Endothelial cell of hepatic sinusoid (primary cell): ENCODE data around the gene FOXF2.

Source experiments
- in situ Hi-C: cut with HindIII; loops from 2 replicates; pipeline ENCODE4 v1.10.0; 2017; ENCODE audit warnings: low sequenced_read_pairs

Gene FOXF2

DNA sequence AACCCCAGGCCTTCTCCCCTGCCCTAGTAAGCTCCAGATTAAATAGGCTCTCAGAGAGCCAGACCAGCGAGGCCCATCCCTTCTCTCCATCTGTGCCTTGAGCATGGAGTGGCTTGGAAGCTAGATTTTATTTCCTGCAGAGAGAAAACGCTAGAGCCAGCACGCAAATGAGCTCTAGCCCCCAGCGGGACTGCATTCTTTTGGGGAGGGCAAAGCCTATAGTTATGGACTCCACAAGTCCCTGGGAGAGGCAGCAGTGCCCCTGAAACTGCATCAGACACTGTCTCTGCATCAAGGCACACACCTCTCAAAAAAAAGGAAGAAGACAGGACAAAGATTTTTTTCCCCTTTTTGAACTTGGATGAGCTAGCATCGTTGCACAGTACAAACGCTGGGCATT is 15.8 kb downstream of the FOXF2 start:
- in situ Hi-C loops, result no loop called here

- in situ Hi-C loops, result no loop called here
Observed at GRCh38 chr6:1406306-1407072, 17.1 kb downstream of the FOXF2 start.

GRCh38 chr6:1407499-1407990 is 18.2 kb downstream of the FOXF2 start:
- in situ Hi-C loops, result no loop called here

DNA sequence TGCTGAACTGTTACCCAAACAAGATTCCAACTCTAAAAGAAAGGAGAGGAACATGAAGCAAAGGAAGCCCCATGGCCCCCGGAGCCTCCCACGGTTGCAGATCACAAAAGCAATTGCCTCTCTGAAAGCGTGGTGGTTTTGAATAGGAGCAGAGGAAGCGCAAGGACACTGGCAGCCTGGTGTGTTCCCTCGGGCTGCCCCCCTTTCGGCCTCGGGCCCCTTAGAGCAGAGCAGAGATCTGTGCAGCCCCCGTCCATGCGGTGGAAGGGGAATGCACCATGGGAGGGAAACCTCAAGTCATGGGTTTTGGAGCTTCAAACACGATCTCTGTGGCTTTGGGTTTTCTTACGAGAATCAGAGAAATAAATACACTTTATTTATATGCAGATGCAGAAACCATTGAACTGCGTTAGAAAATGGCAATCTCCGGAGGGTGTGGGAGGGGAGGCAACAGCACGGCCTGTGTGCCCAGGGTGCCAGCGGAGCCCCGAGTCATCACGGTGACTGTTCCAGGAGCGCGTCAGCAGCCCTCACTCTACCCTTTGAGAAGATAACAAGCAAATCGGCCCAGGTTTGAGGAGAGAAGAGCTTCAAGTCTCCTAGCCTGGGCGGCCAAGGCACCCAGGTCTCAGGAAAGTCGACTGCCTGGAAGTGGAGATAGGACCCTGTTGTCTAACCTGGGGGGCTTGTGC is 20.5 kb downstream of the FOXF2 start:
- in situ Hi-C loops, result no loop called here

DNA sequence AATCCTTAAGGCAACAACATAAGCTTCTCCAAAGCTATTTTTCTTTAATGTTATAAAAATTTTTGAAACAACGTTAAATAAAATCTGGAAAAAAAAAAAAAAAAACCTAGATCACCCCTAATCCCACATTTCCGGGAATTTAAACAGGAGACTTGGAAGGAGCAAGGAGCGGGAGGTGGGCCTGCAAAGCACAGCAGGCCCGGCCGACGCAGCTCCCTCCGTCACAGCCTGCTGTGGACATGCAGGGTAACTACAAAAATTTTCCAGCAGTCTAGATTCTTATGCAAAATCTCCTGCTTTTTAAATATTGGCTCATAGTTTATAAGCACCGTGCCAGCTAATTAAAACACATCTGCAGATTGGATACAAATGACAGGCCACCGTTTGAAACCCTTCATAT is 23.5 kb downstream of the FOXF2 start:
- in situ Hi-C loops, result no loop called here

DNA sequence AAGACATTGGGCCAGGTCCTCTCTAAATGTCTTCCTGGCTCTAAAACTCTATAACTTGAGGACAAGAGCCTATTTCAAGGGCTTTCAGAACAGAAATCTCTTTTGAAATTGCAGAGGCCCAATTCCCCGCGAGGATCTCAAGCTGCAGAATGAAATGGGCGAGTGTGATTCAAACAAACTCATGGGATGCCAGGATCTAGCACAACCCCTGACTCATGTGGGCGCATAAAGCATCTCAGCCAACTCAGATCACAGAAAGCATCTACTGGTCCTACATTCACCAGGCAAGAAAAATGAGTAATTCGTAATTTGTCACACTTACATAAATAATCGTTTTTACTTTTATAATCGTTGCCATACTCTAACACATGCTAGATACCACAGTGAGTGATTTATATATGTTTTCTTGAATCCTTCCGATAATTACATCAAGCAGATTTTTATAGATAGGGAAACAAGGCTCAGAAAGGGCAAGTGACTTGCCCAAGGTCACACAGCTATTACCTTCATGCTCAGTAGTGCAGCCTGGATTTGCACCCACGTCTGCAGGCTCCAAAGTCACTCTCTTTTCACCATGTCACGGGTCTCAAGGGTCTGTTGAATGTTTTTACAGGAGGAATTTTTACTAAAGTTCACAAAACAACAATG is 26.2 kb downstream of the FOXF2 start:
- in situ Hi-C loops, result no loop called here

- in situ Hi-C loops, result no loop called here
Observed at GRCh38 chr6:1416191-1416760, 26.9 kb downstream of the FOXF2 start.

DNA sequence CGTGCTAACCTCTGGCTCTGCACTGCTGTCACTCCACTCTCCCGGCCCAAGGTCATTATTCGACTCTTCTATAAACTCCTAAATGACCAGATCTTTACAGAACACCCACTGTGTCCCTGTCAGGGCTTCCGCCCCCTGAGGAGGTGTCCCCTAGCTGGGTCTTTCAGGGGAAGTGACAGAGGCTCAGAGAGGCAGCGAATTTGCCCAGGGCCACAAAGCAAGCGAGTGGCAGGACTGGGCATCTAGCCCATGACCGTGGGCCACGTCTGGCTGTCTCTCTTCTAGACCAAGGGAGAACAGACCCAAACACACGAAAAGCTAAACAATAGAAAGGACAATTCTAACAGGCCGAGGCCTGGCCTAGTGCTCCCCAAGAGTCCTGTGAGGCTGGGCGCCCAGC is 27.4 kb downstream of the FOXF2 start:
- in situ Hi-C loops, result no loop called here

GRCh38 chr6:1417718-1418117 is 28.3 kb downstream of the FOXF2 start:
- in situ Hi-C loops, result no loop called here

- in situ Hi-C loops, result no loop called here
Observed at GRCh38 chr6:1418471-1419191, 29.3 kb downstream of the FOXF2 start.

DNA sequence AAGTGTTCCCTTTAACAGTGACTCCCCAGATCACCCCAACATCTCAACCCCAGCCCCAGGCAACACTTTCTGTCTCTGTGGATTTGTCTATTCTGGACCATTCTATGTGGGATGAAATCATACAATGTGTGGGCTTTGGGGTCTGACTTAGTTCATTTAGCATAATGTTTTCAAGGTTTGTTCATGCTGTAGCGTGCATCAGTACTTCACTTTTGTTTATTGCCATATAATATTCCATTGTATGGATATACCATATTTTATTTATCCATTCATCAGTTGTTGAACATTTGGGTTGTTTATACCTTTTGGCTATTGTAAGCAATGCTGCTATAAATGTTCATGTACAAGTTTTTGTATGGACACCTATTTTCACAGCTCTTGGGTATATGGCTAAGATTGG is 31.0 kb downstream of the FOXF2 start:
- in situ Hi-C loops, result no loop called here

DNA sequence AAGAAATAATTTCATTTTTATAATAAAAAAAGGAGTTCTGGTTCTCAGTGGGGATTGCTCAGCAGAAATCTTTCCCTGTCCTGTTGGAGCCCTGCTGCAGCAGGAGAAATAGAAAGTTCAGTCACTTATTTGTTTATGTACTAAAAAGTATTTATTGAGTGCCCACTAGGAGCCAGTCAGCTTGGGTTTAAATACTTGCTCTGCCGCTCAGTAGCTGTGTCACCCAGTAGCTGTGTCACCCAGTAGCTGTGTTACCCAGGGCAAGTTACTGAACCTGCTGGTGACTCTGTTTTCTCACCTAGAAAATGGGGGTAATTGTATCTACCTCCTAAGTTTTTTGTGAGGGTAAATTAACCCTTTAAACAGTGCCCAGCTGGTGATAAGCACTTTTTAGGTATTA is 32.9 kb downstream of the FOXF2 start:
- in situ Hi-C loops, result no loop called here

GRCh38 chr6:1423578-1423977 is 34.2 kb downstream of the FOXF2 start:
- in situ Hi-C loops, result no loop called here

- in situ Hi-C loops, result no loop called here
Observed at GRCh38 chr6:1424306-1424927, 35.0 kb downstream of the FOXF2 start.

DNA sequence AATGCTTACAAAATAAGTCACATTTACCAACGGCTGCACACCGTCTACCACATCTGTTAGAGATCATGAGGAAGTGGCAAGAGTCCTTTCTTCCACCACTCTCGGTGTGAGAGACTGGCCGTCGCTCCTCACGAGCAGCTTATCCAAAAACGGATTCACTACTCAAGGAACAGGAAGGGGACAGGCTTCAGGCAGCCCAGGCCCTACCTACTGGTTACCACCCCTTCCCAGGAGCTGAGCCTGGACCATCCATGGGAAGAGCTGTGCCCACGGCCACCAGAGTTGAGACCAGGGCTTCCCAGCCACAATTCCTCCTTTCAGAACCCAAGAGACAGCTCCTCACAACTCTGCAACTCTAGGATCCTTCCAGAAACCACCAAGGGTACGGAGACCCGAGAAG is 37.0 kb downstream of the FOXF2 start:
- in situ Hi-C loops, result no loop called here

DNA sequence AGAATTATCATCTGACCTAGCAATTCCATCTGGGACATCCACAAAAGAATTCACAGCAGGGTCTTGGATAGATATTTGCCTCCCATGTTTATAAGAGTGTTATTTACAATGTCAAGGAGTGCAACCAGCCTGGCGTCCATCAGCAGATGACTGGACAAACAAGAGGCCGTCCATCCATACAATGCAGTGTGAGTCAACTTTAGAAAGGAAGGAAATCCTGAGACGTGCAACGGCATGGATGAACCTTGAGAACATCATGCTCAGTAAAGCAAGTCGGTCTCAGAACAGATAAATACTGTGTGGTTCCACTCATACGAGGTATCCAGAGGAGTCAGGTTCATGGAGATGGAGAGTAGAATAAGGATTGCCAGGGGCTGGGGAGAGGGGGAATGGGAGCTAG is 46.4 kb downstream of the FOXF2 start:
- in situ Hi-C loops, result no loop called here

GRCh38 chr6:1436334-1437306 is 47.2 kb downstream of the FOXF2 start:
- in situ Hi-C loops, result no loop called here

DNA sequence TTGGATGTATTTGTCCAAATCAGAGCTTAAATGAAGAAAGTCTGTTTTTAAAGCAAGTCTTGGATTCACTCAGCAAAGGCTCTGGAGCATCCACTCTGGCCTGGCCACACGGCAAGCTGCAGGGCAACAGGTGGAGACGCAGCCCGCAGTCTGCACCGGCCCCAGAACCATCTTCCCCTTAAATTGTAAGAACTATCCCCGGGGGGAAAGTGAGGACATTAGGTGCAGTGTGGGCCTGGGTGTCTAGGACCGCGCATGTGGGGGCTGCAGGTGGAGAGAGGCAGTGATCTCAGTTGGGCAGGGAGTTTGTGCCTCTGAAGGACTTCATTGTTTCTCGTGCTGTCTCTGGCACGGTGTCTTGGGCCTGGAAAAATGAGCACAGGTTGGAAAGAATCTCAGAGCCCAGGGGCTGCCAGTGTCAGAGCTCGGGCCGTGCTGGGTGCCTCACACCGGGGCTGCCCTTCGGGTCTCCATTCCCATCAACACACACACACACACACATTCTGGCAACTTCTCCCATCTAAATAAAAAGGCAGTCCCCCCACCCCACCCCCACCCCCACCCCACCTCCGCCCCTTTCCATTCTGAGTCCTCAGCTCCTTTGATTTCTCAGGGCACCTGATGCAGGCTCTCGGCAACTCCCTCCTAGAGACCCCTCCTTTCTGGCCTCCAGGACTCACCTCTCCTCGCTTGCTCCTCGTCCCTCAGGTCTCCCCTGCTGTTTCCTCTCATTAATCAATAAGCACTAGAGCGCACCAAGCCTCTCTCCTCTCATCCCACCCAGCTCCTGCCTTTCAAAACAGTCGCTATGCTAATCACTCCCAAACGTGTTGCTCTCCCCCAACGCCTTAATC is 48.4 kb downstream of the FOXF2 start:
- in situ Hi-C loops, result no loop called here
